ENCODE results near the gene SP100. TPM values are rescaled to one million over a fixed set of nuclear protein-coding genes. Genes with fewer than 3 reads are reported as not detected.

Gene SP100
- total and polyA plus RNA-seq, 2 of the 13 experiments (the other 11 are each of a cell fraction or from before 2014, with no cell fraction given): 12.6 to 16.5 TPM

- DNase-seq (ENCODE audit: low spot score) (no peak), FAIRE-seq (no peak), ATAC-seq (no peak)
- Histone ChIP-seq H4K20me1 (ENCODE audit: insufficient read depth, low read length) (no peaks in the 10 kb centered on the region), H3K4me1 (ENCODE audit: insufficient read depth, low read length) (peaks cover 21% of the 10 kb centered on the region), H3K27me3 (ENCODE audit: control insufficient read depth in 1 of 2, insufficient read depth in 2 of 2, low read length in 2 of 2) (no peaks in the 10 kb centered on the region), H3K36me3 (replicated peaks in 1 of 2; ENCODE audit: control insufficient read depth in 1 of 2, insufficient read depth in 2 of 2, low read length in 2 of 2) (no peaks in the 10 kb centered on the region; a peak in 1 of 5 replicates), H3K4me2 (ENCODE audit: low read depth, low read length) (no peak overlapping the region), H3K4me3 (replicated peaks in 1 of 3; ENCODE audit: insufficient read depth in 1 of 3, low read depth in 2 of 3, low read length in 3 of 3) (no peak overlapping the region), H2AFZ (ENCODE audit: low read length) (no peak overlapping the region), H3K9ac (ENCODE audit: insufficient read depth, low read depth, low read length) (no peak overlapping the region), H3K9me3 (ENCODE audit: low read length) (peaks cover 12% of the 10 kb centered on the region; the same call in 1 of the 2 replicates), H3K27ac (ENCODE audit: extremely low read length, insufficient read depth, low read length) (no peak overlapping the region), H3K79me2 (ENCODE audit: insufficient read depth, low read length) (no peaks in the 10 kb centered on the region)
- ChIA-PET CTCF (ENCODE audit: low intra/inter-chr PET ratio, low total read pairs) (no interaction called here), POLR2A (no interaction called here)
- no TSS peak for BruUV-seq (replicated peaks)
- in situ Hi-C loops (cut with HindIII; ENCODE audit: extremely low pct_ligation_motif_present, low pct_unique_long_range_greater_than_20kb) (no loop called here), intact Hi-C loops (cut with micrococcal nuclease; ENCODE audit: unreplicated experiment) (no loop called here)
- 53% methylated on average over 1 of the region's 1 CpG for WGBS (ENCODE audit: low lambda C conversion rate)
- no peak for TF ChIP-seq SNAPC5 (CRISPR knock-in tag; IDR thresholded peaks at IDR 0.05; ENCODE audit: borderline replicate concordance)
- no peak for TF ChIP-seq ZNF451 (CRISPR knock-in tag; IDR thresholded peaks at IDR 0.05)
- TF ChIP-seq ZNF782 (CRISPR knock-in tag; IDR thresholded peaks at IDR 0.05; ENCODE audit: borderline replicate concordance): no peak
- TF ChIP-seq ZNF331 (CRISPR knock-in tag; IDR thresholded peaks at IDR 0.05): peak; percentile 49; the same call in 1 of the 2 replicates
- TF ChIP-seq ATF4 (CRISPR knock-in tag; IDR thresholded peaks at IDR 0.05): peak; percentile 65 to 97; a peak in 2 of 4 replicates
- TF ChIP-seq ZNF749 (CRISPR knock-in tag; IDR thresholded peaks at IDR 0.05; ENCODE audit: borderline replicate concordance): no peak
- no peak for TF ChIP-seq ZNF101 (CRISPR knock-in tag; IDR thresholded peaks at IDR 0.05; ENCODE audit: borderline replicate concordance, low read depth)
- TF ChIP-seq FOXA1 (IDR thresholded peaks at IDR 0.05): no peak
- 0 out of 2 replicates have a peak, but pooled peaks have one; percentile 28 for TF ChIP-seq FOXA1 (CRISPR knock-in tag; IDR thresholded peaks at IDR 0.05)
- peak; percentile 55; the same call in 1 of the 2 replicates for TF ChIP-seq ARID3A (IDR thresholded peaks at IDR 0.05; ENCODE audit: low read depth, low read length)
- TF ChIP-seq CEBPB (IDR thresholded peaks at IDR 0.05; ENCODE audit: borderline replicate concordance, low read depth, low read length): peak; percentile 98
- TF ChIP-seq BCL6 (CRISPR knock-in tag; IDR thresholded peaks at IDR 0.05): peak; percentile 63
- TF ChIP-seq ZC3H4 (CRISPR knock-in tag; IDR thresholded peaks at IDR 0.05; ENCODE audit: borderline replicate concordance): no peak
- TF ChIP-seq PHF20 (CRISPR knock-in tag; IDR thresholded peaks at IDR 0.05): no peak
- no peak for TF ChIP-seq HNRNPUL1 (IDR thresholded peaks at IDR 0.05; ENCODE audit: low read depth, low read length)
- peak; percentile 93 for TF ChIP-seq ONECUT2 (CRISPR knock-in tag; IDR thresholded peaks at IDR 0.05)
- no peak for TF ChIP-seq MZF1 (CRISPR knock-in tag; IDR thresholded peaks at IDR 0.05; ENCODE audit: borderline replicate concordance)
- TF ChIP-seq KAT8 (CRISPR knock-in tag; IDR thresholded peaks at IDR 0.05): peak; percentile 51; the same call in 1 of the 2 replicates
- TF ChIP-seq ZNF674 (CRISPR knock-in tag; IDR thresholded peaks at IDR 0.05; ENCODE audit: low read depth): no peak
- peak; percentile 72 for TF ChIP-seq ATF7 (IDR thresholded peaks at IDR 0.05)
- TF ChIP-seq ATF7 (CRISPR knock-in tag; IDR thresholded peaks at IDR 0.05): no peak
Measured at GRCh38 chr2:230425377-230425776, 9.4 kb downstream of the SP100 start.

All from HepG2 (cell line).